Gastrocnemius medialis (tissue), 4 donors: ENCODE data around the gene C19orf12. TPM values are rescaled to one million over a fixed set of nuclear protein-coding genes. Genes with fewer than 3 reads are reported as not detected.
A peak's percentile ranks its signal among the peaks of the same experiment; 100 is the strongest.

Source experiments
- ATAC-seq, 2 donors: fragments of 150-250 bp; one replicate each; pipeline ENCODE4 v1.9.1; 2016
- DNase-seq, 2 donors: peaks; one replicate each; pipeline ENCODE4 v3.0.0-alpha.2; 2019
- H3K27ac ChIP-seq, 4 donors: fragments of 200-600 bp; sonication (generic); 1 replicate in 1 of 4; 2 replicates in 3 of 4; pipeline ENCODE4 v1.5.1; 2016 to 2018; ENCODE audit warnings: mild to moderate bottlenecking in 2 of 4, moderate library complexity in 1 of 4
- H3K27me3 ChIP-seq, 3 donors: fragments of 200-600 bp; sonication (generic) in 2 of 3; 1 replicate in 1 of 3; 2 replicates in 2 of 3; pipeline versions ENCODE4 v1.5.1 to v1.6.0; 2016 to 2019; ENCODE audit warnings: mild to moderate bottlenecking in 1 of 3, moderate library complexity in 1 of 3
- H3K36me3 ChIP-seq, 2 donors: fragments of 200-600 bp; sonication (generic) in 1 of 2; one replicate each; pipeline ENCODE4 v1.5.1; 2017 to 2018
- H3K4me1 ChIP-seq, 2 donors: fragments of 200-600 bp; sonication (generic) in 1 of 2; one replicate each; pipeline ENCODE4 v1.5.1; 2016 to 2017; ENCODE audit warnings: mild to moderate bottlenecking in 2 of 2
- H3K4me3 ChIP-seq, 4 donors: fragments of 200-600 bp; sonication (generic) in 3 of 4; 1 replicate in 1 of 4; 2 replicates in 3 of 4; pipeline ENCODE4 v1.5.1; 2016 to 2019; ENCODE audit warnings: mild to moderate bottlenecking in 2 of 4
- H3K9me3 ChIP-seq, 3 donors: fragments of 200-600 bp; sonication (generic) in 2 of 3; 1 replicate in 1 of 3; 2 replicates in 2 of 3; pipeline ENCODE4 v1.5.1; 2016 to 2019
- CTCF ChIP-seq, 5 experiments: fragments of 450-650 bp in 3 of 5; fragments of 200-600 bp in 2 of 5; sonication (generic) in 2 of 5; IDR thresholded peaks in 4 of 5; conservative IDR thresholded peaks in 1 of 5; 1 replicate in 4 of 5; 2 replicates in 1 of 5; pipeline ENCODE4 v1.5.1; 2016 to 2019; ENCODE audit warnings: antibody characterized with exemption in 5 of 5, mild to moderate bottlenecking in 3 of 5, moderate library complexity in 3 of 5
- POLR2A ChIP-seq, 2 donors: fragments of 450-650 bp; IDR thresholded peaks; one replicate each; pipeline ENCODE4 v1.6.1; 2017; ENCODE audit warnings: antibody characterized with exemption in 2 of 2, mild to moderate bottlenecking in 2 of 2, moderate library complexity in 2 of 2
- in situ Hi-C, 4 donors: fragments of 200-750 bp; cut with MboI; loops; one replicate each; pipeline versions ENCODE4 v1.15.0 to v1.8.0; 2017; ENCODE audit warnings: low sequenced_read_pairs in 4 of 4
- intact Hi-C: fragments of 100-400 bp; cut with DNase I; formaldehyde crosslinking; loops from one replicate; pipeline ENCODE4 v1.15.1; 2023; ENCODE audit warnings: low total_unique reads
- total RNA-seq, 4 donors: library from RNA; depleted of rRNA; stranded (reverse); fragments of >200 nt; gene quantifications; one replicate each; pipeline versions ENCODE4 v1.1.0 to v1.2.3, GENCODE V29; 2016

Gene C19orf12
- total RNA-seq, 4 donors from 2014 or later, result 54.4 to 142 (median 69.8) TPM

- TF ChIP-seq CTCF (IDR thresholded peaks at IDR 0.05 in 4 of 5, conservative IDR thresholded peaks at IDR 0.05 in 1 of 5) (no peak), POLR2A (IDR thresholded peaks at IDR 0.05) (peak; percentile 77 to 89)
- peak; percentile 44 to 45 for ATAC-seq
- in situ Hi-C loops, result loop anchor here in 2 of 4 donors (10.0 kb wide), 1 partner anchor 49 kb away; the partner anchor contains the start of gene C19orf12 (in 2 of the 2)
- Histone ChIP-seq H3K36me3 (no peaks in the 10 kb centered on the region), H3K4me3 (peak overlapping the region; percentile 94 to 99 (median 97)), H3K9me3 (no peaks in the 10 kb centered on the region), H3K27ac (peak overlapping the region; percentile 94 to 100 (median 98)), H3K27me3 (no peaks in the 10 kb centered on the region), H3K4me1 (peaks cover 63 to 73% of the 10 kb centered on the region in 2 donors)
- intact Hi-C loops, result loop anchor here (1.0 to 5.0 kb wide), 4 partner anchors 22 to 1159 kb away; no protein-coding TSS in a partner anchor
- peak; percentile 56 to 81 for DNase-seq
These were observed 49.1 kb downstream of the C19orf12 start for GRCh38 chr19:29665826-29666577.

- in situ Hi-C loops, result loop anchor here in 2 of 4 donors (10.0 kb wide), 1 partner anchor 49 kb away; the partner anchor contains the start of gene C19orf12 (in 2 of the 2)
- DNase-seq (peak; percentile 88 to 93), ATAC-seq (peak; percentile 66 to 67)
- no peaks in the 10 kb centered on the region for H3K9me3 ChIP-seq
- intact Hi-C loops, result loop anchor here (1.0 to 5.0 kb wide), 3 partner anchors 26 to 1158 kb away; no protein-coding TSS in a partner anchor
- no peaks in the 10 kb centered on the region for H3K27me3 ChIP-seq
- H3K4me3 ChIP-seq, result peak within 1 kb of the TSS; percentile 94 to 99 (median 97)
- peak within 1 kb of the TSS; percentile 94 to 100 (median 98) for H3K27ac ChIP-seq
- peaks cover 56 to 66% of the 10 kb centered on the region in 2 donors for H3K4me1 ChIP-seq
- TF ChIP-seq POLR2A (IDR thresholded peaks at IDR 0.05) (peak; percentile 97 to 99), CTCF (IDR thresholded peaks at IDR 0.05 in 4 of 5, conservative IDR thresholded peaks at IDR 0.05 in 1 of 5) (peak in 1 of 5 experiments; percentile 17)
- no peaks in the 10 kb centered on the region for H3K36me3 ChIP-seq
These were observed 49.7 kb downstream of the C19orf12 start, which contains the start of gene PLEKHF1 for GRCh38 chr19:29665215-29665825. PLEKHF1 (plus strand) TSS chr19:29665461; CDS start chr19:29673840, 8,379 bp downstream.

- Histone ChIP-seq H3K27ac (peak overlapping the region; percentile 94 to 100 (median 98)), H3K4me3 (peak overlapping the region; percentile 94 to 99 (median 97)), H3K4me1 (peaks cover 53 to 61% of the 10 kb centered on the region in 2 donors), H3K36me3 (no peaks in the 10 kb centered on the region), H3K27me3 (no peaks in the 10 kb centered on the region), H3K9me3 (no peaks in the 10 kb centered on the region)
- no peak for TF ChIP-seq POLR2A (IDR thresholded peaks at IDR 0.05)
- peak in 3 of 5 experiments; percentile 27 to 64 (median 46) for TF ChIP-seq CTCF (IDR thresholded peaks at IDR 0.05 in 4 of 5, conservative IDR thresholded peaks at IDR 0.05 in 1 of 5)
- DNase-seq (no peak), ATAC-seq (peak; percentile 17 to 33)
- intact Hi-C loops (loop anchor here (1.0 to 5.0 kb wide), 3 partner anchors 27 to 1157 kb away; no protein-coding TSS in a partner anchor), in situ Hi-C loops (loop anchor here in 2 of 4 donors (5.0 to 10.0 kb wide), 2 partner anchors 50 to 52 kb away; partner anchors contain the start of gene C19orf12 (in 2 of the 2))
These were observed 50.3 kb downstream of the C19orf12 start for GRCh38 chr19:29664753-29665214.
